ENCODE results near the gene SOCS1.

DNA sequence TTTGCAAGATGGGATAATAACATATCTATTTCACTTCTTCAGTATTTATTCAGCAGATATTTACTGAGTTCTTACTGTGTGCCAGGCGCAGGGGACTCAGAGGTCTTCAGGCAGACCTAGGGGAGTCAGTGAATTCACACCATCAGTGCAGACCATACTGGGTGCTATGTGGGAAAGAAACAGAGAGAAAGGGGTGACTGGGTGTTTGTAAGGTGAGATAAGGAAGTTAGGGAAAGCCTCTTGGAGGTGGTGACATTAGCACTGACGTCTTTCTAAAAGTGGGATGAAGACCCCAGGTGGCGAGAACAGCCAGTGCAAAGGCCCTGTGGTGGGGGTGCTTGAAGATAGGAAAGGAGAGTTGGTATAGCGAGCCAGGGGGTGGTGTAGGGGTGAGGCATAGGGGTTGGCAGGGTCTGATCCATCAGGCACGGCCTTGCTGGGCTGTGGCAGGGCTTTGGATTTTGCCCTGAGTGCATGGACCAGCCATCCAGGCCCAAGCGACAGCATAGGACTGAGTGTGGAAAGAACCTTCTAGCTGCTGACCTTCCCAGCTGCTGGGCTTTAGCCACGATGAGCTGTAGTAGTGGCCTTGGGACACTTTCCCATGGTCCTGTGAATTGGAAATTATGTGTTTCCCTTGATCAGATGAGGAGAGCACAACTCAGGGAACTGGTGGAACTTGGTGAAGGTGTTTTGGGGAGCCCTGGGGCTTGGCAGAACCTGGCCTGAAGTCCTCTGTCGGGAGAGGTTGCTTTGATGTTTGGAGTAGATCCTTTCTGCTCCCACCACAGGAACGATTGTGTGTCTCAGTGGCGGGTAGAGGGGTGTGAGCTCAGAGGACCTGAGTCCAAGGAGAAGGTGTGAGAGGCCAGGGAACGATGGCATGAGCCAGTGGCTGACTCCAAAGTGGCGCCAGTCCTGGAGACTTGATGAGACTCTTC lies 3.9 kb upstream of the SOCS1 start:
- no peak for TF ChIP-seq POLR2A (IDR thresholded peaks at IDR 0.05)
- TF ChIP-seq, protein P1, sequence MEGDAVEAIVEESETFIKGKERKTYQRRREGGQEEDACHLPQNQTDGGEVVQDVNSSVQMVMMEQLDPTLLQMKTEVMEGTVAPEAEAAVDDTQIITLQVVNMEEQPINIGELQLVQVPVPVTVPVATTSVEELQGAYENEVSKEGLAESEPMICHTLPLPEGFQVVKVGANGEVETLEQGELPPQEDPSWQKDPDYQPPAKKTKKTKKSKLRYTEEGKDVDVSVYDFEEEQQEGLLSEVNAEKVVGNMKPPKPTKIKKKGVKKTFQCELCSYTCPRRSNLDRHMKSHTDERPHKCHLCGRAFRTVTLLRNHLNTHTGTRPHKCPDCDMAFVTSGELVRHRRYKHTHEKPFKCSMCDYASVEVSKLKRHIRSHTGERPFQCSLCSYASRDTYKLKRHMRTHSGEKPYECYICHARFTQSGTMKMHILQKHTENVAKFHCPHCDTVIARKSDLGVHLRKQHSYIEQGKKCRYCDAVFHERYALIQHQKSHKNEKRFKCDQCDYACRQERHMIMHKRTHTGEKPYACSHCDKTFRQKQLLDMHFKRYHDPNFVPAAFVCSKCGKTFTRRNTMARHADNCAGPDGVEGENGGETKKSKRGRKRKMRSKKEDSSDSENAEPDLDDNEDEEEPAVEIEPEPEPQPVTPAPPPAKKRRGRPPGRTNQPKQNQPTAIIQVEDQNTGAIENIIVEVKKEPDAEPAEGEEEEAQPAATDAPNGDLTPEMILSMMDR (IDR thresholded peaks at IDR 0.05): no peak

Data from right lobe of liver (tissue), 4 donors.